Stimulated activated naive CD4-positive, alpha-beta T cell treated with Interleukin-2 at 50 U/mL for 16 hours (primary cell): ENCODE data around the gene RSRC1.
"Not testable (repeated sequence)": the region's sequence is repeated elsewhere in the genome, so short reads cannot be mapped to it uniquely, and the experiment has no call there.

Experiments
- DNase-seq: peaks from one replicate; lab custom pipeline; 2025; lab: John Stamatoyannopoulos, UW

The RSRC1 gene

DNA sequence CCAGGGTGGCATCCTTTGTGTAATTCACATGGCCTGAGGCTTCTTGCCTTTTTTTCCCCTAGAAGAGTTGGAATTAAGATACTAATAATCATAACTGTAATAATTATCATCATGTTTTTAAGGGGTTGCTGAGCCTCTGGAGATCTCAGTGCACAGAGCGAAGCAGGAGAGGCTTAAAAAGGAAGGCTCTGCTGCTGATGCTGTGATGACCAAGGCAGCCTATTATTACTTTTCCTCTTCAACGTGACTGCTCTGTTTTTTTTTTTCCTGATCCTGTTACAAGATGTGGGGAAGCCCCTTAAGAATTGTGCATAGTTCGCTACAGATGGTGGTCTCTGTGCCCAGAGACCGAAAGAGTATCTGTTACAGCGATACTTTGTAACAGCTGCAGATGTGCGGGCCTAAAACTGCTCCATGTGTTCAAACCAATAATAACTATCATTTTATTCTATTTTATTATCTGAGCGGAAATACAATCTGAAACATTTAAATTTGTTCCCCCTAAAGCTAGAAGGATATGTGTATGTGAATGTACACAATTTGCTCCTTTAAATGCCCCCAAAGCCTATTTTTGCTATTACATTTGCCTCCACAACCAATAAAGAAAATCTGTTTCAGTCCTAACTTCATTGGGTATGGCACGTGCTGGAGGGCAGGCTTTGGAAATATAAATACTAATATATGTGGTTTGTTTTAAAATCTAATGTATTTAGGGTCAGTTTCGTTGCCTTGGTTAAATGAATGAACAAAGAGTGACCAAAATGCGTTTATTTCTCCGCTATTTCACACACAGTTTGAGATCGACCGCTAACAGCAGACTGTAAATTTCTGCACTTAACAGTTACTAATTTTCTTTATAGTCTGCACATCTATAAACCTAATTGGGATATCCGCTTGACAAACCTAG is 8.3 kb upstream of the RSRC1 start:
- DNase-seq = no peak

DNA sequence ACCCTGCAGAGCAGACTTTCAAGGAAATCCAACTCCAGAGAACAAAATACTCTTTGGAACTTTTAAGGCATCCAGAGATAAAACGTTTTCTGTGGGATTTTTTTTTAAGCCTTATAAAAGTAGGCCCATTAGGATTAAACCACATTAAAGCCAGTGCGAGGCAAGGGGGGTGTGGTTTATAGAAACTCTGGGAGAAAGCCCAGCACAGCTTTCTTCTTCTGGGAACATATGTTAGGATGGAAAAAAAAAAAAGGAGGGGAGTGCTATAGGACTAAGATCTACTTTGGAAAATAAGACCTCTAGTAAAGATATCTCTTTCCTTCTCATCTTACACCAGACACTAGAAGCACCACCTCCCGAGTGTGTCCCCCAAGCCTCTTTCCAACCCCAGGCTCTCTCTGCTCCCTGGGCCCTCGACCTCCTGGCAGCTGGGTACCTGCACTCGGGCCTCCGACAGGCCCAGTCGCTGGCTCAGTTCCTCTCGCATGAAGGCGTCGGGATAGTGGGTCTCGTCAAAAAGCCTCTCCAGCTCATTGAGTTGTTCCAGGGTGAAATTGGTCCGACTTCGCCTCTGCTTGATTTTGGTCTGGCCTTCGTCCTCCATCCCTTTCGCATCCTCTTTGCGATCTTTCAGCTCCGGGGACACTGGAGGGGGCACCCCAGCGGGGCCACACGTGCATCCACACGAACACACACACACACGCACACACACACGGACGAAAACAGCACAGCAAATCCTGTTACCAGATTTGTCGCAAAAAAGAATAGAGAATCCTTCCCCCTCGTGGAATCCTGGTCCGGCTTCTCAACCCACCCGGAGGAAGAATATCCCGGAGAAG is 7.4 kb upstream of the RSRC1 start:
- no peak for DNase-seq

DNA sequence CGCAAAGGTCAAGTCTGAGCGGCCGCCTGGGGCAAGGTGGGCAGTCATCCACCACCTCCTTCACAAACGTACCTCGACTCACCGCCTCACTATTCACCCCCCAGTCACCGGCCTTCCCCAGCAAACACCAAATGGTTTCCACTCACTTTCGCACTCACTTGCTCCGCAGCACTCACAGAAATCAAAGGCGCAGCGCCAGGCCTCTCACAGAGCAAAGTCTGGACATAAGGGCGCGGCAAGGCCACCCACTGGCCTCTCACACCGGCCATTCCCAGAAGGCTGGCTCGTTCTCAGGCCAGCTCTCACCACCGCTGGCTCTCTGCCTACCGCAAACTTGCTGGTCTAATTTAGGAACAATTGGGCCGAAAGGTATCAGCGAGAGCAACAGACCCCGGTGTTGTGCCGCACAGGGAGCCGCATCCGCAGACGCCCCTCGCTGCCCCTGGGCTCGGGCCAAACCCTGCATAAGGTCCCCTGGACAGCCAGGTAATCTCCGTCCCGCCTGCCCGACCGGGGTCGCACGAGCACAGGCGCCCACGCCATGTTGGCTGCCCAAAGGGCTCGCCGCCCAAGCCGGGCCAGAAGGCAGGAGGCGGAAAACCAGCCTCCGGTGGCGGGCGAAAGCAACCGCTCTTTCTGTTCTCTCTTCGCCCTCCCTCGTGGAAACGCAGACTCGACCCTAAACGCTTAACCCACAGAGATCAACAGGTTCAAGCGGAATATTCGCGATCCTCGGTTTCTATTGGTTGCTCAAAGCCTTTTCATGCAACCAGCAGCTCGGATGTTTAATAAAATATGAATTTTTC is 6.6 kb upstream of the RSRC1 start:
- no peak for DNase-seq

DNA sequence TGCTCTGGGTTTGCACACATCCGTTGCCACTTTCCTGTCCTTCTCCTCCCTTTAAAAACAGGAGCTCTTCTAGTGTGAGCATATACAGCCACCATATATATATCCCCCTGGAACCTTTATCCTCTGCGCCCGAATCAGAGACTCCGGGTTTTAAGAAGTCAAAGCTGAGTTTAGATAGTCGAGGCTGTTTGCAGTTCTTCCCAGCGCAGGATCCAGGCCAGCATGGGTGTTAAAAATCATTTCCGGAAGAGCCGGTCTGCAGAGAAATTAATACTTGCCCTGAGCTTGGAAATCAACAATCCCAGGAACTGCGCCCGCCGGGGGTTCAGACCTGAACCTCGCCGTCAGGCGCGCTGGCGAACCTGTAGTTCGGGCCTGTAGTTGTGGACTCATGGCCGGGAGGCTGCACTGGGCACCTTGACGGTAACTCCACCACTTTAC is 6.0 kb upstream of the RSRC1 start:
- DNase-seq = no peak

DNA sequence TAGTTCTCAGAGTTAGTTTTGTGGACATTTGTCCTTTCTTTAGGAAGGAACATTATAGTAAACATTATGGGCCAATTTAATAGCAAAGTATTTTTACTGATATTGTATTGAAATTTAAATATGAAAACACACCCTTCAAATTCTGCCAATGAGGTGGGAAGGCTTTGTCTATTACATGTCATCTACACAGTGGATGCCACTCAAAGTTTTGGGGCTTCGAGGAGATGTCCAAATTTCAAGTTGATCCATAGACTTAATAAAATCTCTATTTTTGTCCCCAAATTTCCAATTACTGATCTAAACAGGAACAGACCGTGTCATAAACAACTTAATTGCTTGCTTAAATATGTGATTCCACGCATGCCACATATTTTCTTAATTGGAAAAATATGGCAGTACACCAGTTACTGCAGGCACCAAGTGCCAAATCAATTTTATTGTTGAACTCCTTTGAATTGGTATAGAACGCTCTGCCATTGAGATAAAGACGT is 5.4 kb upstream of the RSRC1 start:
- no peak for DNase-seq

DNA sequence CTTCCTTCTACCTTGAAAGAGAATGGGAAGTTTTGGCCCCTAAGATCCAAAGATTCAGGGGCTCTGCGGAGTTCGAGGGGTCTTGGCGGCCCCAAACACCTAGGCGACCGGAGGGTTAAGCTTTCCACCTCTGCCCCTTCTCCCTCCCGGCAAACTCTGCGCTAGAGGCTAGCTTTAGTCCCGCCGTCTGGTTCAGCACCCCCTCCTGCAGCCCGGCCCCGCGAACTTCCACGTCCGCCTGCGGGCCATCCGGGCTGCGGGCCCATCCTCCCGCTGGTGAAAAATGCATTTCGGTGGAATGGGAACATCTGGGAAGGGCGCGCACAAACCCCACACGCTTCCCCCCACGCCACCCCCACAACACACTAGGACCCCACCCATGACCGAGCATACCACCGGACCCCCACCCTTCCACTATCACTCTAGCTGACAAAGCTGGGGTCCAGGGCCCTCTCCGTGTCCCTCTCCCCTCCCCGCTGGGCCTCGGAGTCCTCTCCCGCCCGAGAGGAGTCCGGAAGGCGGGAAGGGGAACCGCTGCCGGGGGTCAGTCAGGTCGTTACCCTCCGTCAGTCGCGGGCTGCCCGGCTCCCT is 4.7 kb upstream of the RSRC1 start:
- no peak for DNase-seq

DNA sequence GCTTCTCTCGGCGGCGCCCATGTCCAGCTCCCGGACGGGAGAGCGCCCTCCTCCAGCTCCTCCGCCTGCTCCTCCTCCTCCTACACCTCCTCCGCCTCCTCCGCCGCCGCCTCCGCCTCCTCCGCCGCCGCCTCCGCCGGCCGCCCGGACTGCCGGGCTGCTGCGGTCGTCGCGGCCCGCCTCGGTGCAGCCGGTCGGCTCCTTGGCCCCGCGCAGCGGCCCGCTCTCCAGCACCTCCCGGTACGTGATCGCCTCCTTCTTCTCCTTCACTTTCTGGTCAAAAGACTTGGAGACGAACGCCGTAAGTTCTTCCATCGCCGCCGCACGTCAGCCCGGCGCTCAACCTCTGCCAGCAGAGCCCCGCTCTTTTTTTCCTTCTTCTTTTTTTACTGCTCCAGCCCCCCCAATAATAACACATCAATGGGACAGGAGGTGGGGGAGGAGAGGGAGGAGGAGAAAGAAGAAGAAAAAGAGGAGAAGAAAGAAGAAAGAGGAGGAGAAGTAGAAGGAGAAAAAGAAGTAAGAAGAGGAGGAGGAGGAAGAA is 4.1 kb upstream of the RSRC1 start:
- no peak for DNase-seq

DNA sequence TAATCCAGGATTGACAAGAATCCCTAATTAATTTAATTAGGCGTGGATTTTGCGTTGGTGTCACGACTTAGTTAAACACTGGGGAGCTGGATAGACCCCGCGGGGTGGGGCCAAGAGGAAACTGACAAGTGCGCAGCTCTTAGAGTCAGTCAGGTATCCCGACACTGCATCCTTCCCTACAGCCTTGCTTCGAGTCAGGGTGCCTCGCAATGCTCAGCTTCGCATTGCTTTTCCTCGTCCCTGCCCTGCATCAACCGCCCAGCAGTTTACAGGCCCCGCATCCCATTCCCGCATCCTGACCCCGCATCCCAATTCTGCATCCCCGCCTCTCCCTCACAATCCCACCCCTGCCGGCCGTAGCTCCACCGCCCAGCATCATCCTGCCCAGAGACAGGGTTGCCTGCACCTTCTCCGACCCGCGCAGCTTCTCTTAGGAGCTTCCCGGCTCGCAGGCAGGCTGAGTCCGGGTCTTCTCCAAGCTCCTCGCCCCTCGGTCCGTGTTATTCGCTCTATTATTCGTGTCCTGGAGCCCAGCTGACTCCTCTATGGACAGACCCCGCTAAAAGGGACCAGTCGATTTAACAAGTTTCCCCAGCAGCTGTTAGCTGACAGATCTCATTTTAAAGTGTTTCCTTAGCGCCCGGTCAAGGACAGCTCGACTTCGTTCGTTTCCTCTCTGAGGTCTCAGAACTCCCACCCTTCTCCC is 3.0 kb upstream of the RSRC1 start:
- DNase-seq = no peak

DNA sequence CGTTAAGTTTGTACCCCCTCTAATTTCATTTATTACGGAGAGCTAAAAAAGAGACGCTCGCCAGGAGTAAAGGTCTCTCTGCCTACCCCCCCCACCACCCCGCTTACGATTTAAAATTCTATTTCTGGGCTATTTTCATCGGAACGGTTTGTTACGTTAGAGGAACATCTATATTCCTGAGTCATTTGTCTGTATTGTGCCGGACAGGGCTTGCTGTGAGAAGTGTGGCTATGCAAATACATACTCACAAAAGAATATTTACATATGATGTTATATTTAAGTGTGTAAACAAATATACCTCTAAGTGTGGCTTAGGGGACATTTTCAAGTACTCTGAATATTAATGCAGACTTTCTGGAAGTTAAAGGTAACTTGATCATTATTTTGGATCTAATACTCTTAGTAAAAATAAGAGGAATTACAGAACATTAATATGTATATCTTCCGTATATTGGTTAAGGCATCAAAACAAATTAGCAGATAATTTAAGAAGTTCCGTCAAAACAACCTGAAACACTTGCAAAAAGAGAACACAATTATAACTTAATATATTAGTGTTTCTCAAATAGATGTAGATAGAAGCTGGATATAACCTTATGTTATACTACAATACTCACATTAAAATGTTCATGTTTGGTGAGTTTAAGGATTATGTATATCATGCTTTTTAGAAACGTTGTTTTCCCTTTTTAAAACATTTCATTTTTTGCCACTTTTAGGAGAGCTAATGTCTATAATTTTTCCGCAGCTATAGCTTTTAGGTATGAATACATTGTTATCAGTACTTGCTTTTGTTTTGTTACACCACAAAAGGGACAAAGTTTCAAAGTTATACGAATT is 2.1 kb upstream of the RSRC1 start:
- no peak for DNase-seq

DNA sequence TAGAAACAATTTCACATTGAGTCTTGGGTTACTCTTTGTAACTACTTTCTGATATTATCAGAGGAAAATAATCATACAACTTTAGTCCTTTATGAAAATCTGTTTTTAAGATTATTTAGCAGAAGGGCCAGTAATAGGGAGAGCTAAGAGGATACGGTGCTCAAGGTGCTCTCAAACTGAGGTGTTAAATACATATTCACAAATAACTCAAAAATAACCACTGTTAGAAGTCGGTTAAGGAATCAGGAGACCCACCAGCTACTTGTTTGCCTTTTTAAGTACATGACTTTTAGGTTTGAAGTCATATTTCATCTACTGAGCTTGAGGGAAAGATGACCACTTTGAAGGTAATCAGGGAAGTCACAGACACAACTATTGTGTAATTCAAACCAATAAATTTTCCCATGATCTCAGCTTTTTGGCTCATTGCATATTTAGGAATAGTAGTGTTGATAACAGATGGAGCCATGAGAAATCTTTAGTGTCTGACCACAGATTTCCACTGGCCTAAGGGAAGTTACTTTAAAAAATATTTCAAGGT is 1.4 kb upstream of the RSRC1 start:
- DNase-seq = no peak

DNA sequence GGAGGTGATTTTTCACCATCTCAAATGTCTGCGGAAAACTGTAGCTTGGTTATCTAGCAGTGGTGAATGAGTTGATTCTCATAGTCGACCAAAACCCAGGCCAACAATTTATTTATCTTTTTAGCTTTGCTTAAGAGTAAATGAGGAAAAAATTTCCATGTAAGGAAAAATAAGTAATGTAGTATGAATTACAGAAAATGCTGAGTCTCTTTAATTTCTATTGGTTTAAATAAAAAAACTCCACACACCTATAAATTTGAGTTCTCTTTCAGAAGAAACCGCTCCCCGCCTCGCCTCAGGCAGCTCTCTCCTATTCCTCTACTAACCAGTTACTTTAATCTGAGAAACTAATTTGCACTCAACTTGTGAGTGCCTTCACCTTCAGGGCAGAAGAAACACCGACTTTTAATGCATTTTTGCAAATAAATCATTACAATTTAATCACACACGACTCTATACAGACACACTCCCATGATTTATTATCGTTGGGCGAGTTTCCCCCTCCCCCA is 540 bp upstream of the RSRC1 start:
- no peak for DNase-seq

DNA sequence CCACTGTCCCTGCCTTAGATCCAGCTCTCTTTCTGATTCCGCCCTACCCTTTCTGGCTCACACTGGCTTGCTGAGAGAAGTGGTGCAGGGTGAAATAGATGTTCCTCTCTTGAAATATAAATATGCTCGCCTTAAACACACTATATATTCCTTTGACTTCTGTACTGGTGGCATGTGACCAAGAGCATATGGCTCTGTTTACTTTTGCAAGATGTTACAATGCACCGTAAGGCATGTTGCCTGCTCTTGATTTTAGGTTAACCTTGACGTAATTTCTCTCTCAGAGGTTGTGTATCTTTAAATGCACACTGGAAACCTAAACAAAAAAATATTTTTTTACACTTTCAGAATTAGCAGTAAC is 749 bp downstream of the RSRC1 start:
- no peak for DNase-seq

DNA sequence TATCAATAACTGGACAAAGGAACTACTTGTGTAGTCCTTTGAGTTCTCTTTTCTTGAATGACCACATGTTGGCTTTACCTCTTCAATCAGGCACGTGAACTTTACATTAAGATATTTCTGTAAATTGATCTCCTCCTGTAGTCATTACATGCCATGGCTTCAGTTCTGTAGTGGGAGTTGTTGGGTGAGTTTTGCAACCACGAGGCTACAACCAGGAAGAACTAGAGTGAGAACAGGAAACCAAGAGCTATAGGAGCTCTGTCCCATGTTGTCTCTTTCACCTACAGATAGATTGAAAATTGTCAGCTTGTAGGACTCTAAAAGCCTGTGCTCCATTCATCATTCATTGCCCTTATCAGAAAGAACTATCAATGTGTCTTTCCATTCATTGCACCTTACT is 2.0 kb downstream of the RSRC1 start:
- DNase-seq = no peak

DNA sequence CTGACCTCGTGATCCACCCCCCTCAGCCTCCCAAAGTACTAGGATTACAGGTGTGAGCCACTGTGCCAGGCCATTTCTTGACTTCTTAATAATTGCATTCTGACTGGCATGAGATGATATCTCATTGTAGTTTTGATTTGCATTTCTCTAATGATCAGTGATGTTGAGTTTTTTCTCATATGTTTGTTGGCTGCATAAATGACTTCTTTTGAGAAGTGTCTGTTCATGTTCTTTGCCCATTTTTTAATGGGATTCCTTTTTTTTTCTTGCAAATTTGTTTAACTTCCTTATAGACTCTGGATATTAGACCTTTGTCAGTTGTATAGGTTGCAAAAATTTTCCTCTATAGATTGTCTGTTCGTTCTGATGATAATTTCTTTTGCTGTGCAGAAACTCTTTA is 3.7 kb downstream of the RSRC1 start:
- not testable (repeated sequence) for DNase-seq

DNA sequence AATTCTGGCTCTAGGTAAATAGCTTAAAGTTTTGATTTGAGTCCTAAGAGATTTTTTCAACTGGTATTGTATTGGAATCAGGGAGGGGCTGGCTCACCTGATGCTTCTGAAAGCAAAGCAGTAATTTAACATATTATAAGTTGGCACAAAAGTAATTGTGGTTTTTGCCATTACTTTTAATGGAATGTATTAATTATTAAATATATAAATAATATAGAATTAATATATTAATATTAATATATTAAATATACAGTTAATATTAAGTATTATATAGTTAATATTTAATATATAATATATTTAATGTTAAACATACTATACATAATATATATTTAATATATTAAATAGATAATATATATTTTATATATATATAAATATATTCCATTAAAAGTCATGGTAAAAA is 10.4 kb downstream of the RSRC1 start:
- DNase-seq = no peak

DNA sequence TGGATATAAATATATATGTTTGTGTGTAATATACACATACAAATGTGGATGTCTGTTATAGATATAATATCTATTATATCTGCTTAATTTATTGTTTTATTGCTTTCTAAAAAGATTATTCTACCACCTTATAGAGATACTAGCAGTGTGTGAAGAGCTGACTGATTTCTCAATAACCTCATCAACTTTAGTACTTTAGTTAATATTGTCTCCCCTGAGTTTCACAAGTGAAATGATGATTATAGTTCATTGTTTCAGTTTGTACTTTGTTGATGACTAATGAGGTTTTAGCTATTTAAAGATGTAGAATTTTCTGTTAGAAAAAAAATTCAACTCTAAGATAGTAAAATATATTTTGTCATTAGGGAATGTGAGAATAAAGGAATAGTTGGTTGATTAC is 11.4 kb downstream of the RSRC1 start:
- no peak for DNase-seq

DNA sequence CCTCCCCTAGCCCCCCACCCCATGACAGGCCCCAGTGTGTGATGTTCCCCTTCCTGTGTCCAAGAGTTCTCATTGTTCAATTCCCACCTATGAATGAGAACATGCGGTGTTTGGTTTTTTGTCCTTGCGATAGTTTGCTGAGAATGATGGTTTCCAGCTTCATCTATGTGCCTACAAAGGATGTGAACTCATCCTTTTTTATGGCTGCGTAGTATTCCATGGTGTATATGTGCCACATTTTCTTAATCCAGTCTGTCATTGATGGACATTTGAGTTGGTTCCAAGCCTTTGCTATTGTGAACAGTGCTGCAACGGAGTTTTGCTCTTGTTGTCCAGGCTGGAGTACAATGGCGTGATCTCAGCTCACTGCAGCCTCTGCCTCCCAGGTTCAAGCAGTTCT is 12.8 kb downstream of the RSRC1 start:
- not testable (repeated sequence) for DNase-seq

DNA sequence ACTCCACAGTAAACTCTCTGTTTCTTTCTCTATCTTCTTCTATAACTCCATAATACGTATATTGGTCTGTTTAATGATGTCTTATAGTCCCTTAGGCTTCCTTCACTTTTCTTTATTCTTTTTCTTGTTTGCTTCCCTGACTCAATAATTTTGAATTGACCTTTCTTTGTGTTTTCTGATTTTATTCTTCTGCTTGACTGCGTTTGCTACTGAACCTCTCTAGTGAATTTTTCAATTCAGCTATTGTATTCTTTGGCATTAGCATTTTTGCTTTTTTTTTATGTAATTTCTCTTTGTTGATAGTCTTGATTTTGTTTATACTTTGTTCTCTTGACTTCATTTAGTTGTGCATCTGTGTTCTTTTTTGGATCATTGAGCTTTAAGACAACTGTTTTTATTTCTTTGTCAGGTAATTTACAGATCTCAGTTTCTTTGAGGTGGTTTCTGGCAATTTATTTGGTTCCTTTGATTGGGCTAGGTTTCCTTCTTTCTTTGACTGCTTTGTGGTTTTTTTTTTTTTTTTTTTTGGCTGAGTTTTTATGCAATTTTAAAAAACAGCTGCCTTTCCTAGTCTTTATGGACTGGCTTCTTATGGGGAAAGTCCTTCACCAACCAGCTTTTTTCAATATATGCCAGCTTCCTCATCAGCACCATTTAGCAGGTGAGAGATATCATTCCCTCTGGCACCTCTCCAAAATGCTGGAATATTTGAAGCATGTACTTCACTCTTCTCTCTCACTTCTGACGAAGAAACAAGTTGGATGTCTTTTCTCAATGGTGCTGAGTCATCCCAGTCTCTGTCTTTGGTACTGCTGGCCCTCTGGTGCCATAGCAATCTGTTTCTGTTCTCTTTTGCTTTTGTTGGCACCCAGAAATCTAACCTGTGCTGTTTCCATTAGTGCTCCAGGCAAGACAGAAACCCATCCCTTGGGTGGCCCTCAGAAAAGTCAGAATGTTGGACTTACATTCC is 17.6 kb downstream of the RSRC1 start:
- no peak for DNase-seq
